Measurements from ENCODE around the gene SLC25A27. TPM values are rescaled to one million over a fixed set of nuclear protein-coding genes. Genes with fewer than 3 reads are reported as not detected.
A peak's percentile ranks its signal among the peaks of the same experiment; 100 is the strongest.

SLC25A27 gene
- polyA plus RNA-seq, 4 donors: 1.3 to 45.4 (median 3.7) TPM; not detected in 1

DNA sequence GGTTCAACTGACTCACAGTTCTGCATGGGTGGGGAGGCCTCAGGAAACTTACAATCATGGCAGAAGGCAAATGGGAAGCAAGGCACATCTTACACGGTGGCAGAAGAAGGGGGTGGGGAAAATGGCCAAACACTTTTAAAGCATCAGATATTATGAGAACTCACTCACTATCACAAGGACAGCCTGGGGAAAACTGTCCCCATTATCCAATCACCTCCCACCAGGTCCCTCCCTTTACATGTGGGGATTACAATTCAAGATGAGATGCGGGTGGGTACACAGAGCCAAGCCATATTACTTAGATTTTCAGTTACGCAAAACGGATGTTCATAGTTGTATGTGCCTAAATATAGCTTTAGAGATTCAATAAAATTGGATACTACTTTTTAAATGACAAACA is 25.8 kb upstream of the SLC25A27 start:
- Histone ChIP-seq H3K27me3 (ENCODE audit: control insufficient read depth in 3 of 3, insufficient read depth in 3 of 3, low read length in 3 of 3) (no peaks in the 10 kb centered on the region), H3K9me3 (ENCODE audit: control insufficient read depth in 2 of 2, insufficient read depth in 1 of 2, low read depth in 1 of 2, low read length in 1 of 2) (no peaks in the 10 kb centered on the region), H3K4me1 (ENCODE audit: control insufficient read depth in 3 of 3, insufficient read depth in 2 of 3, low read depth in 1 of 3, low read length in 2 of 3) (no peaks in the 10 kb centered on the region), H3K36me3 (ENCODE audit: control insufficient read depth in 3 of 3, insufficient read depth in 2 of 3, low read depth in 1 of 3, low read length in 3 of 3) (no peaks in the 10 kb centered on the region), H3K4me3 (ENCODE audit: low read depth in 1 of 3, low read length in 3 of 3) (no peak overlapping the region), H3K27ac (ENCODE audit: low read depth in 1 of 3, low read length in 2 of 3) (no peak overlapping the region)
- WGBS, 3 donors: 86 to 90% (median 89%) methylated on average over 4 of the region's 4 CpGs
- no peak for FAIRE-seq
- DNase-seq: no peak

DNA sequence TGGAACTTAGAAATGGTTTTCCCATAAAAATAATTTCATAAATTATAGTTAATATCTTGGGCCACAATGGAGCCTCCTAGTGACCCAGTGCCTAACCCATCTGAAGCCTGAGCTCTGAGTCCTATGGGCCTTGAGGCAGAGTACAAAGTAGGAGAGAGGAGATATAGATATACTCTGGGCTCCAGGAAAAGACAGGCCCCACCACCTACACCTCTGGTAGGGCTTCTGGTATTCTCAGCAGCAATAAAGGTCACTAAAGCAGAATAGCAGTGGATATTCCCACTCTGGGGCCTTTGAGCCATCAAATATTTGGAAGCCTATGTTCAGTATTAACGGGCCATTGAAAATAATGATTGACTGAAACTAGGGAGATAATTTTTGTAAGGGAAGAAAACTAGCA is 24.3 kb upstream of the SLC25A27 start:
- DNase-seq: no peak
- WGBS, 3 donors: 85 to 89% (median 88%) methylated on average over 1 of the region's 1 CpG
- Histone ChIP-seq H3K36me3 (ENCODE audit: control insufficient read depth in 3 of 3, insufficient read depth in 2 of 3, low read depth in 1 of 3, low read length in 3 of 3) (no peaks in the 10 kb centered on the region), H3K9me3 (ENCODE audit: control insufficient read depth in 2 of 2, insufficient read depth in 1 of 2, low read depth in 1 of 2, low read length in 1 of 2) (no peaks in the 10 kb centered on the region), H3K27ac (ENCODE audit: low read depth in 1 of 3, low read length in 2 of 3) (no peak overlapping the region), H3K4me3 (ENCODE audit: low read depth in 1 of 3, low read length in 3 of 3) (no peak overlapping the region), H3K27me3 (ENCODE audit: control insufficient read depth in 3 of 3, insufficient read depth in 3 of 3, low read length in 3 of 3) (no peaks in the 10 kb centered on the region), H3K4me1 (ENCODE audit: control insufficient read depth in 3 of 3, insufficient read depth in 2 of 3, low read depth in 1 of 3, low read length in 2 of 3) (no peaks in the 10 kb centered on the region)
- FAIRE-seq: no peak

DNA sequence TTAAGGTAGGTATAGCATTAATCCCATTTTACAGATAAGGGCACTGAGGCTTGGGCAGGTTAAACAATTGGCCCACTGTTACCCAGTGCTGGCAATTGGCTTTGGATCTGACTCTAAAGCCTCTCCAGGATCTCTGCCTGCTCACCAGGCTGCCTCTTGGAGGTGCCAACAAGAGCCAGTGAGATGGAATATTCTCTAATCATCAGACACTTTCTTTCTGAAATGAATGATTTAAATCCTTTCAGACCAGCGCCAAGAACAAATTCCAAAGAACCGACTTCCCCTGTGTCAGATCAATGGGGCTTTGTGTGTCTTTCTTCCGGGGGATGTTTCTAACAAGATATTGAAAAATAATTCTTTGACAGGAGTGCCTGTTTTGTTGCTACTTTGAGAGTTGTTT is 23.8 kb upstream of the SLC25A27 start:
- no peaks in the 10 kb centered on the region for H3K27me3 ChIP-seq (ENCODE audit: control insufficient read depth in 3 of 3, insufficient read depth in 3 of 3, low read length in 3 of 3)
- H3K27ac ChIP-seq (ENCODE audit: low read depth in 1 of 3, low read length in 2 of 3): no peak overlapping the region
- H3K4me3 ChIP-seq (ENCODE audit: low read depth in 1 of 3, low read length in 3 of 3): no peak overlapping the region
- FAIRE-seq (no peak), DNase-seq (no peak)
- no peaks in the 10 kb centered on the region for H3K36me3 ChIP-seq (ENCODE audit: control insufficient read depth in 3 of 3, insufficient read depth in 2 of 3, low read depth in 1 of 3, low read length in 3 of 3)
- H3K9me3 ChIP-seq (ENCODE audit: control insufficient read depth in 2 of 2, insufficient read depth in 1 of 2, low read depth in 1 of 2, low read length in 1 of 2): no peaks in the 10 kb centered on the region
- no peaks in the 10 kb centered on the region for H3K4me1 ChIP-seq (ENCODE audit: control insufficient read depth in 3 of 3, insufficient read depth in 2 of 3, low read depth in 1 of 3, low read length in 2 of 3)
- WGBS, 3 donors: 86 to 88% (median 87%) methylated on average over 3 of the region's 3 CpGs

DNA sequence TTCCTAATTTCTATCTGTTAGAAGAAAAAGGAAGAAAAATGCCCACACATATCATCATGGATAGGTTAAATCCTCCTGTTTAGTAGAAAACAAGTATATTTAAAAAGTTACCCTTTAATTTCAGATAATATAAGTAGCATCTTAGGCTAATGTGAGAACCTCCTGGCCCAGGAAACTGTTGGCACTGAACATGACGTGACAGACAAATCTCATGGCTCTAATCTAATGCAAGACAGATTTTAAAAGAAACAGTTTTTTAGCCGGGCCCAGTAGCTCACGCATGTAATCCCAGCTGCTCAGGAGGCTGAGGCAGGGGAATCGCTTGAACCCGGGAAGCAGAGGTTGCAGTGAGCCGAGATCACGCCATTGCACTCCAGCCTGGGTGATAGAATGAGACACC is 23.1 kb upstream of the SLC25A27 start:
- WGBS, 3 donors: 92 to 97% (median 96%) methylated on average over 7 of the region's 7 CpGs
- H3K4me1 ChIP-seq (ENCODE audit: control insufficient read depth in 3 of 3, insufficient read depth in 2 of 3, low read depth in 1 of 3, low read length in 2 of 3): no peaks in the 10 kb centered on the region
- H3K9me3 ChIP-seq (ENCODE audit: control insufficient read depth in 2 of 2, insufficient read depth in 1 of 2, low read depth in 1 of 2, low read length in 1 of 2): no peaks in the 10 kb centered on the region
- H3K4me3 ChIP-seq (ENCODE audit: low read depth in 1 of 3, low read length in 3 of 3): no peak overlapping the region
- DNase-seq: no peak
- no peaks in the 10 kb centered on the region for H3K27me3 ChIP-seq (ENCODE audit: control insufficient read depth in 3 of 3, insufficient read depth in 3 of 3, low read length in 3 of 3)
- no peak for FAIRE-seq
- no peaks in the 10 kb centered on the region for H3K36me3 ChIP-seq (ENCODE audit: control insufficient read depth in 3 of 3, insufficient read depth in 2 of 3, low read depth in 1 of 3, low read length in 3 of 3)
- H3K27ac ChIP-seq (ENCODE audit: low read depth in 1 of 3, low read length in 2 of 3): no peak overlapping the region

DNA sequence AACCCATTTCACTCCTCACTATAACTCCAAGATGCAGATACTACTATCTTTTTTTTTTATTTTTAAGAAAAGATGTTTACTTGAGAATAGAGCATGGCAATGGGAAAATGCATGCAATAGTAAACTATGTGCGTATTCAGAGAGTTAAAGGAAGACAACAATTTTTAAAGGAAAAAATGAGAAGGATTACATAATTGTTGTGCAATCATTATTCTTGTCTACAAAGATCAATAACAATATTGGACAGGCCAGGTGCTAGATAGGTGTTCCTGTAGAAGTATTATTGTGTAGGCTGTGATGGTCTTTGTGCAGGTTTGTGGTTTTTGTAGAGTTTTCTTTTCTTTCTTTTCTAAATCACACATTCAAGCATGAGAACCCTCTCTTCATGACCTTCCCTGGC is 20.7 kb upstream of the SLC25A27 start:
- no peaks in the 10 kb centered on the region for H3K9me3 ChIP-seq (ENCODE audit: control insufficient read depth in 2 of 2, insufficient read depth in 1 of 2, low read depth in 1 of 2, low read length in 1 of 2)
- FAIRE-seq (no peak), DNase-seq (no peak)
- H3K4me1 ChIP-seq (ENCODE audit: control insufficient read depth in 3 of 3, insufficient read depth in 2 of 3, low read depth in 1 of 3, low read length in 2 of 3): no peaks in the 10 kb centered on the region
- H3K27me3 ChIP-seq (ENCODE audit: control insufficient read depth in 3 of 3, insufficient read depth in 3 of 3, low read length in 3 of 3): no peaks in the 10 kb centered on the region
- WGBS, 3 donors: 89 to 100% (median 94%) methylated on average over 1 of the region's 1 CpG
- no peaks in the 10 kb centered on the region for H3K36me3 ChIP-seq (ENCODE audit: control insufficient read depth in 3 of 3, insufficient read depth in 2 of 3, low read depth in 1 of 3, low read length in 3 of 3)
- no peak overlapping the region for H3K4me3 ChIP-seq (ENCODE audit: low read depth in 1 of 3, low read length in 3 of 3)
- H3K27ac ChIP-seq (ENCODE audit: low read depth in 1 of 3, low read length in 2 of 3): no peak overlapping the region

DNA sequence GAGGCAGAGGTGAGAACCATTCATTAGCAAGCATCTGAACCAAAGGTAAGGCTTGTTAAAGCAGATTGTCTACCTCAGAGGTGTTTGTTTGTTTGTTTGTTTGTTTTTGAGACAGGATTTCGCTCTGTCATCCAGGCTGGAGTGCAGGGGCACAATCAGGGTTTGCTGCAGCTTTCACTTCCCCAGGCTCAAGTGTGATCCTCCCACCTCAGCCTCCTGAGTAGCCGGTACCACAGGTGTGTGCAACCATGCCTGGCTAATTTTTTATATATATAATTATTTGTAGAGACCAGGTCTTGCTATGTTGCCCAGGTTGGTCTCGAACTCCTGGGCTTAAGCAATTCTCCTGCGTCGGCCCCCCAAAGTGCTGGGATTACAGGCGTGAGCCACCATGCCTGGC is 17.3 kb upstream of the SLC25A27 start:
- DNase-seq (no peak), FAIRE-seq (no peak)
- Histone ChIP-seq H3K27me3 (ENCODE audit: control insufficient read depth in 3 of 3, insufficient read depth in 3 of 3, low read length in 3 of 3) (no peaks in the 10 kb centered on the region), H3K27ac (ENCODE audit: low read depth in 1 of 3, low read length in 2 of 3) (no peak overlapping the region), H3K9me3 (ENCODE audit: control insufficient read depth in 2 of 2, insufficient read depth in 1 of 2, low read depth in 1 of 2, low read length in 1 of 2) (no peaks in the 10 kb centered on the region), H3K4me1 (ENCODE audit: control insufficient read depth in 3 of 3, insufficient read depth in 2 of 3, low read depth in 1 of 3, low read length in 2 of 3) (peaks cover 0 to 2% (median 0%) of the 10 kb centered on the region in 3 donors), H3K4me3 (ENCODE audit: low read depth in 1 of 3, low read length in 3 of 3) (no peak overlapping the region), H3K36me3 (ENCODE audit: control insufficient read depth in 3 of 3, insufficient read depth in 2 of 3, low read depth in 1 of 3, low read length in 3 of 3) (no peaks in the 10 kb centered on the region)
- WGBS, 3 donors: 91 to 92% (median 91%) methylated on average over 6 of the region's 6 CpGs

DNA sequence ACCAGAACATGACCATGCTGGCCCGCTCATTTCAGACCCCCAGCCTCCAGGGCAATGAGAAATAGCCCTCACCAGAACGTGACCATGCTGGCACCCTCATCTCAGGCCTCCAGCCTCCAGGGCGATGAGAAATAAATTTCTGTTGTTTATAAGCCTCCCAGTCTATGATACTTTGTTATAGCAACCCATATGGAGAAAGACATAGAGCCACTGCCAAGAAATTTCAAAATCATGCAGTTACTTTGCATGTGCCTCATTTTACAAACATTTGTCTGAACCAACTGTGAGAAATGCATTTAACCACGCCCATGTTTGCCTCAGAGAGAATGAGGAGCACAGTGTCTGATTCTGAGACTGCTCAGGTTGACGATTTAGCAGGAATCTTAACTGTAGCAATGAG is 15.6 kb upstream of the SLC25A27 start:
- Histone ChIP-seq H3K4me1 (ENCODE audit: control insufficient read depth in 3 of 3, insufficient read depth in 2 of 3, low read depth in 1 of 3, low read length in 2 of 3) (peaks cover 0 to 2% (median 0%) of the 10 kb centered on the region in 3 donors), H3K36me3 (ENCODE audit: control insufficient read depth in 3 of 3, insufficient read depth in 2 of 3, low read depth in 1 of 3, low read length in 3 of 3) (no peaks in the 10 kb centered on the region), H3K9me3 (ENCODE audit: control insufficient read depth in 2 of 2, insufficient read depth in 1 of 2, low read depth in 1 of 2, low read length in 1 of 2) (no peaks in the 10 kb centered on the region), H3K27ac (ENCODE audit: low read depth in 1 of 3, low read length in 2 of 3) (peak overlapping the region in 1 of 3 donors; percentile 19), H3K4me3 (ENCODE audit: low read depth in 1 of 3, low read length in 3 of 3) (no peak overlapping the region), H3K27me3 (ENCODE audit: control insufficient read depth in 3 of 3, insufficient read depth in 3 of 3, low read length in 3 of 3) (no peaks in the 10 kb centered on the region)
- DNase-seq: no peak
- FAIRE-seq: no peak
- WGBS, 3 donors: 68 to 85% (median 83%) methylated on average over 5 of the region's 5 CpGs

DNA sequence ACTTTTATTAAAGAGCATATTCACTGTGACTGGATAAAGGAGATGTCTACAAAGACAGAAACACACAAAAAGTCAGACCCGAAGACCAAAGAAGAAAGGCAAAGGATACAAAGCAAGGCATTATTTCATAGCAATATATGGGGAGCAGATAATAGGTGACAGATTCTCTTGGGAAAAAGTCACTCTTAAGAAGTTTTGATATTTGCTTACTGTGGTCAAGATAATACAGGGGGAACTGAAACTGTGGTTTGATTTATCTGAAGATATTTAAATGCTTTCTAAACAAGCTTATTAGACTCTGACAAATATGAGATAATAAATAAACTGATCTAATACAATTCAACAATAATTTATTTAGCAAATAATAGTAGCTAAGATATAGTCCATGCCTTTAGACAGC is 14.8 kb upstream of the SLC25A27 start:
- 79 to 90% (median 89%) methylated on average over 1 of the region's 1 CpG for WGBS, 3 donors
- H3K4me3 ChIP-seq (ENCODE audit: low read depth in 1 of 3, low read length in 3 of 3): no peak overlapping the region
- H3K27me3 ChIP-seq (ENCODE audit: control insufficient read depth in 3 of 3, insufficient read depth in 3 of 3, low read length in 3 of 3): no peaks in the 10 kb centered on the region
- DNase-seq (no peak), FAIRE-seq (no peak)
- no peaks in the 10 kb centered on the region for H3K9me3 ChIP-seq (ENCODE audit: control insufficient read depth in 2 of 2, insufficient read depth in 1 of 2, low read depth in 1 of 2, low read length in 1 of 2)
- H3K4me1 ChIP-seq (ENCODE audit: control insufficient read depth in 3 of 3, insufficient read depth in 2 of 3, low read depth in 1 of 3, low read length in 2 of 3): peaks cover 0 to 2% (median 0%) of the 10 kb centered on the region in 3 donors
- H3K27ac ChIP-seq (ENCODE audit: low read depth in 1 of 3, low read length in 2 of 3): no peak overlapping the region
- no peaks in the 10 kb centered on the region for H3K36me3 ChIP-seq (ENCODE audit: control insufficient read depth in 3 of 3, insufficient read depth in 2 of 3, low read depth in 1 of 3, low read length in 3 of 3)

DNA sequence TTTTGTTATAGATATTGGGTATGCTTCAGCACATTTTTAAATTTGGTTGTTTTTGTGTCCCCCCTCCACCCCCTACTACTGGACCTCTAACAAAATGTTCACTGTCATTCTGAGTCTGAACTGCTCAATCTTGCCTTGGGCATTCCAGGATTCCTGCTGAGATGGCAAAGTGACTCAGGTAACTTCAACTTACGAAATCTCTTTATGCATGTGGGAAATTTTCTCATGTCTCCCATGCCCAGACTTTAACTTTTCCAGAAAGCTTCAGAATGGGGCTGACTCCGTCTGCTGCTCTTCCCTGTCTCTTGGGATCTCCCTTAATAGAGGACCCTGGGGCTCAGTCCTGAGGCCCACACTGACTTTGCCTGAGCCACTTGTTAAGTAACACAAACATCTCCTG is 14.1 kb upstream of the SLC25A27 start:
- peaks cover 0 to 2% (median 0%) of the 10 kb centered on the region in 3 donors for H3K4me1 ChIP-seq (ENCODE audit: control insufficient read depth in 3 of 3, insufficient read depth in 2 of 3, low read depth in 1 of 3, low read length in 2 of 3)
- H3K9me3 ChIP-seq (ENCODE audit: control insufficient read depth in 2 of 2, insufficient read depth in 1 of 2, low read depth in 1 of 2, low read length in 1 of 2): no peaks in the 10 kb centered on the region
- DNase-seq: no peak
- no peaks in the 10 kb centered on the region for H3K36me3 ChIP-seq (ENCODE audit: control insufficient read depth in 3 of 3, insufficient read depth in 2 of 3, low read depth in 1 of 3, low read length in 3 of 3)
- no peak overlapping the region for H3K27ac ChIP-seq (ENCODE audit: low read depth in 1 of 3, low read length in 2 of 3)
- H3K4me3 ChIP-seq (ENCODE audit: low read depth in 1 of 3, low read length in 3 of 3): no peak overlapping the region
- FAIRE-seq: no peak
- 85 to 90% (median 86%) methylated on average over 2 of the region's 2 CpGs for WGBS, 3 donors
- no peaks in the 10 kb centered on the region for H3K27me3 ChIP-seq (ENCODE audit: control insufficient read depth in 3 of 3, insufficient read depth in 3 of 3, low read length in 3 of 3)
